Left forelimb (tissue), 1 donor: Measurements from ENCODE around the gene SMG7.
"Not testable (repeated sequence)": the region's sequence is repeated elsewhere in the genome, so short reads cannot be mapped to it uniquely, and the experiment has no call there.

Source experiments
- DNase-seq: peaks from one replicate; pipeline ENCODE4 v3.0.0-alpha.2; 2018; ENCODE audit warnings: low spot score

The SMG7 gene

DNA sequence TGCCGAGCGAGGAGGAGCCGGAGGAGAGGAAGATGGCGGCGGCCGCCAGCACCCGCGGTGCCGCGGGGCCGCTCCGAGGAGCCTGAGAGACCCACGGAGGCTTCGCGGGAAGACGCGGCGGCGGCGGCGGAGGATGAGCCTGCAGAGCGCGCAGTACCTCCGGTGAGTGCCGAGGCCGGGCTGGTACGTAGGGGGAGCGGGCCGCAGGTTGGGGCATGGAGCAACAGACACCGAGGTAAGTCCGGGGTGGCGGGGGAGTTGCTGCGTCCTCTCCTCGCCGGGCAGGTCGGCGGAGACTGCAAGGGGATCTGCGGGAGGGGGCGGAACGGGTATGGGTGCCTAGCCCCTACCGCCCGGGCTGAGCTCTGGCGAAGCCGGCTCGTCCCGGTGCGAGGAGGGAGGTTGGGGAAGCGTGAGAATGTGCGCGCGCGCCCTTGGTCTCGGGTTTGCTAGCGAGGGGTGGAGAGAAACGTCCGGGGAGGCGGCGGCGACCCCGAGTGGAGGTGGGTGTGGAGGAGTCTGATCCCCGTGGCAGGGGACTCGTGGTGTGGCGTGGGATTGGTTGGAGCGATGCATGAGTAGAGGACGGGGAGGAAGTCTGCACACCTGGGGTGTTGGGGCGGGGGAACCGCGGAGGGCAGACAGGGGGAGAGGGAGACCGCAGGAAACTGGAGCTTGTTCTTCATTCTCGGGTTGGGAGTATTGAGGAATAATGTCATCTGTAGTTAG is at the start of gene SMG7:
Gene SMG7, plus strand, starts transcription at position 12 of the 729 bp plus-strand sequence. Its CDS starts 122 bp downstream, at position 134.
- no peak for DNase-seq

- no peak for DNase-seq
These were observed 48.8 kb upstream of the SMG7 start for GRCh38 chr1:183423541-183423940.

DNA sequence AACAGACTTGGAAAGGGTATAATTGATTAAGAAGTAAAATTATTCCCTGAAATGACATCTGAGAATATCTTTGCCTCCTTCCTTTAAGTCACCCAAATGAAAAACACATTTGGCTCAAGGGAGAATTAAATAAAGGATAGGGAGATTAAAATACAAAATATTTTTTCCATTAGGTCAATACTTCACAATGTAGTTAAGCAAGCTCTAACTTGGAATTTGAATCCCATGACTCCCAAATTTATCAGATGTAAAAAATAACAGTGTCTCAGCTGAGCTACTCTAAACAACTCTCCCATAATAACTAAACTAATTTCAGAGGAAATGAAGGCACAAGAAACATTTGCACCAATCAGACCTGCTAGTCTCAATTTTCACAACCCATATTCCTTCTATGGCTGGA is 47.6 kb upstream of the SMG7 start:
- no peak for DNase-seq

DNA sequence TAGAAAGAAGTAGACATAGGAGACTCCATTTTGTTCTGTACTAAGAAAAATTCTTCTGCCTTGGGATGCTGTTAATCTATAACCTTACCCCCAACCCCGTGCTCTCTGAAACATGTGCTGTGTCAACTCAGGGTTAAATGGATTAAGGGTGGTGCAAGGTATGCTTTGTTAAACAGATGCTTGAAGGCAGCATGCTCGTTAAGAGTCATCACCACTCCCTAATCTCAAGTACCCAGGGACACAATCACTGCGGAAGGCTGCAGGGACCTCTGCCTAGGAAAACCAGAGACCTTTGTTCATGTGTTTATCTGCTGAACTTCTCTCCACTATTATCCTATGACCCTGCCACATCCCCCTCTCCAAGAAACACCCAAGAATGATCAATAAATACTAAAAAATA is 44.7 kb upstream of the SMG7 start:
- DNase-seq: not testable (repeated sequence)

DNA sequence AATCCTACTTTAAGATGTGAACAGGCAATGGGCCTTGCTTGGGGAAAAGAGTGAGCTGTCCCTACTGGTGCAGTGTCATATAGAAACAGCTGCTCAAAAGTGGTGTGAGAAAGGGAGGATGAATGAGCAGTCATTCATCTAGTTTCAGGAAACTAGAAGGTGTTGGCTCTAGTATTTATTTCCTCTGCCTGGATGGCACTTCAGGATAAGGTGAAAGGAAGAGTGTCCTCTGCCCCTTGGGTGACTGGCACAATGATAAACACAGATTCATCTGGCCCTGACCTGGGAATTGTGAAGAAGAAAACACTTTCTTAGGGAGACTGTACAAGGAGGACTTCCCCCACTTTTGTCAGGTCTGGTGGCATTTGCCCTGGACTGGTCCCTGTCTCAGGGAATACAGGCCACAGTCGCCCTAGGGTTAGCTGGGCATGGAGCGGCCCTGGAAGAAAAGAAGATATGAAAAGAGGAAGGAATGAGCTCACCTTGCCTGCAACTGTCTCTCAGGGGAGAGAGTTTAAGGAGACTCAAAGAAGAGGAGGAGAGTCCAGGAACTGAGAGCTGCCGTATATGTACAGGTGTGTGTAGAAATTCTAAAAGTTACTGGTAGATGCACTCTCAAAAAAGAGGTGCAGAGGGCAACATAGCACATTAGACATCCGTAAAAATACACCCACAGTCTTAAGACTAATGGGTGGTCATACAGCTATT is 40.3 kb upstream of the SMG7 start:
- DNase-seq: no peak

GRCh38 chr1:183432548-183432875 is 39.8 kb upstream of the SMG7 start:
- DNase-seq: no peak

DNA sequence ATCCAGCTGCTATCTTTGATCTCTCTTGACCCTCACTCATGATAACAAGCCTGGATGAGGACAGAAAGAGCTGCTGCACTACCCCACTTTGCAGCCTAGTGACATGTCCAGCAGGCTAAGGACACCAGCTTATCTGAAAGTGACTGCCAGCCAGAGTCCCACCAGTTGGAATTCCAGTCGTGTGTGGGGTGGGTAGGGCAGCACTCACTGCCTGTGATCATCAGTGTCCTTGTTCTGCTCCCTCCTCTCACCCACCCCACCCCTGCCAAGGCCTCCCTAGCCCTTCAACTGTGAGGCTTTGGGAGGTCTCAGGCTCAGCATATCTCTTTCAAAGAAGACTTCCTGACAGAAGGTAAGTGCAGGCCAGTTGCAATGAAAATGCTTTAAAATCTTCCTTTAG is 38.6 kb upstream of the SMG7 start:
- no peak for DNase-seq

DNA sequence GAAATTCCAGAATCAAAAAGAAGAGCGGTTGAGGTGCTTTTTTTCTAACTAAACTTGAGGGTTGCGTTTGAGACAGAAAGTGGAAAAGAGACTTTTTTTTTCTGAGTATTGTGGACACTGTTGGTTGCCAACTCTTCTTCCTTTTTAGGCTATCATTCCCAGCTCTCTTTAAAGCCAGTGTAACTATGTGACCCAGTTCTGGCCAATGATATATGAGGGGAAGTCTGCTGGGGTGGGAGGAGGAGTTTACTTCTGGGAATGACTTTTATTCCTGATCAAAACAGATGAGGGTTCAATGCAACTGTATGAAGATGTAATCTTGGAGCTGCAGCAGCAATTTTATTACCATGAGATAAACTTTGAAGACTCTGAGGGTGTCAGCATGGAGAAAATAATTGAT is 36.8 kb upstream of the SMG7 start:
- DNase-seq: no peak

DNA sequence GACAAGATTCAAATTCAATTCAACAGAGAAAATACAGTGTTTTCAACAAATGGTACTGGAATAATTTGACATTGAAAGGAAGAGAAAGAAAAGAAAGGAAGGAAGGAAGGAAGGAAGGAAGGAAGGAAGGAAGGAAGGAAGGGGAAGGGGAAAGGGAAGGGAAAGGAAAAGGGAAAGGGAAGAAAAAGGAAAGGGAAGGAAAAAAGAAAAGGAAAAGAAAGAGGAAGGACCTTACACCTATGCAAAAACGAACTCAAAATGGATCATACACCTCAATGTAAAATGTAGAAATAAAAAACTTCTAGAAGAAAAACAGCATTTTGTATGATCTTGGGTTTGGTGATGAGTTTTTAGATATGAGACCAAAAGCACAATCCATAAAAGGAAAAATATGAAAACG is 34.2 kb upstream of the SMG7 start:
- DNase-seq: no peak

DNA sequence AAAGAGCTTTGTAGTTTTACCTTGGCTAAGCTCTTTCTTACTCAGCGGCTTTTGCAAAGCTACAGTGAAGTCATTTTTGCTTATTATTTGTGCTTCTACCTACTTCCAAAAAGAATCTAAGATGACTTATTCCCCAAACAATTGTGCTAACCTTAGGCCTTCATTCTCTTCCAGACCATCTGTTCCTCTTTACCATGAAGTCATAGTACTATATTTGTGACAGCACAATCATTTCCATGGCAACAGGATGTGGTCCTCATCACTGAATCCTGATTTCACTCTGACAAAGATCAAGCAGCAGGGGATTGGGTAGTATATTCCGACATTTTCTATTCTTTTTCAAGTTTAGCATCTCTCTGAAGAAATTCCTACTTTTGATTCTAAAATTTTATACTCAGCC is 29.3 kb upstream of the SMG7 start:
- no peak for DNase-seq

- DNase-seq: no peak
These were observed 28.8 kb upstream of the SMG7 start for GRCh38 chr1:183443466-183443865.

DNA sequence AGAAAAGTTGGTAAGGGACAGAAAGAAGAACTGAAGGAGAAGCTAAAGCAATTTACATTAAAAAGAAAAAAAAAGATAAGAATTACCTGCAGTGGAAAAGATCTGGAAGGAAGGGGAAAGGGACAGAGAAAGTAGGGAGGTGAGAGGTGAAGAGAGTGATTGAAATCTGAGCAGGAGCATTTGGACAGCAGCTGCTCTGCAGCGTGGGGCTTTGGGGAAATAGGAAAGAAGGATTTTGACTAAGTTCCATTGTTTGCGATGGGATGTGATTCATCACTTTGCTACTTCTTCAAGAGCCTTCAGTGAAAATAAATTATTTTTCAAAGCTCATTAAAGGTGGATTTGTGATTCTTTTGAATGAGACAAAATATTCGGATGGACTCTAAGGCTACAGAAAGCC is 28.1 kb upstream of the SMG7 start:
- no peak for DNase-seq

GRCh38 chr1:183449223-183449770 is 23.0 kb upstream of the SMG7 start:
- no peak for DNase-seq

DNA sequence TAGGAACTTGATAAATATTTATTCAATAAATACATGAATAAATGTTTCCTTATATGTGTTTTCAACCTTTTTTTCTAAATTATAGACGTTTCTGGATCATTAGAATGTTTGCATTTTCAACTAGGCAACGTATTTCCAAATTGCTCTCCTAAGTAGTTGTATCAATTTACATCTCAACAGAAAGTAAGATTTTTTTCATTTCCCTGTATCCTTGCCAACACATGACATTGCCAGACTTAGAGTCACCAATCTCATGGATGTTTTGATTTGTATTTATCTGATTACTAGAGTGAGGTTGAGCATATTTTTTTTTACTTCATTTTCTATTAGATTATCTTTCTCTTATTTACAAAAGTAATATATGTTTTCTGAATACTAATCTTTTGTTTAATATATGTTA is 22.2 kb upstream of the SMG7 start:
- no peak for DNase-seq

DNA sequence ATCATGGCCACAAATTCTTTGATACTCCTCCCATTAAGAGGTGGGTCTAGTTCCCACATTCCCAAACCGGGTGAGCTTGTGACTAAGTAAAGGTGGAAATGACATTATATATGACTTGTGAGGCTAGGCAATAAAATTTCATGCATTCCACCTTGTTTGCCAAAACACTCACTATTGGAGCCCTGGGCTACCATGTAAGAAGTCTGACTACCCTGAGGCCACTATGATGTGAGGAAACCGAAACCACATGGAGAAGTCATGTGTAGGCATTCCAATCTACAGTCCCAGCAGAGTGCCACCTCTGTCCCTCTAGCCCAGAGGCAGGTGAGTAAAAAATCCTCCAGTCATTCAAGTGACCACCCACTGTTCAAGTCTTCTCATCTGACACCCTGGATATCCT is 17.9 kb upstream of the SMG7 start:
- no peak for DNase-seq

DNA sequence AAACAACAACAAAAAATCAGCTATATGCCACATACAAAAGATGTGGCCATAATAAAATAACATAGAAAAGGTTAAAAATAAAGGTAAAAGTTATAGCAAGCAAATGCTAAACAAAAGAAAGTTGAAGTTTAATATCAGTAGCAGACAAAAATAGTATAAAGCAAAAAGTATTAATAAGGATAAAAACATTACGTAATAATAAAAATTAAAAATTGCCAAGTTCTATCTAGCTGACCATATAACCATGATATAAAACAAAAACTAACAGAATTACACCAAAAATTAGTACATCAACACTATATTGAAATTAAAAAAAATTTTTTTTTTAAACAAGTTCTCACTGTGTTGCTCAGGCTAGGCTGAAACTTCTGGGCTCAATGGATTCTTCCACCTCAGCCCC is 15.5 kb upstream of the SMG7 start:
- no peak for DNase-seq

DNA sequence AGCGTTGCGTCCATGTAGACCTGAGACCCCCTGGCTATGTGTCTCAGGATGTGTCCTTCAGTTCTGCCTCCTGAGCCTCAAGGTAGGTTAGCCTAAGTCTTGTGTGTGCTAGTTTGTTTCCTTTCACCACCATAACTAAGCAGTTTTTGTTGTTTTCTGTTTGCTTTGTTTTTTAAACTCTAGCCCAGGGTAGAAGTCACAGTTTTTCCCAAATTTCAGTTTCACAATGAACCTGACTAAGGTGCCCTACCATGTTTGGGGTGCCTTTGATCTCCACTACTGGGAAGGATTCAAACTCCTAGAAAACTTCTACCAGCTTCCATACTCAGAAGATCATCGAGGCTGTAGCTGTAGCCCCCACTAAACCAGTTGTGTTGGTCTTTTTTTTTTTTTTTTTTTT is 14.8 kb upstream of the SMG7 start:
- DNase-seq: no peak

DNA sequence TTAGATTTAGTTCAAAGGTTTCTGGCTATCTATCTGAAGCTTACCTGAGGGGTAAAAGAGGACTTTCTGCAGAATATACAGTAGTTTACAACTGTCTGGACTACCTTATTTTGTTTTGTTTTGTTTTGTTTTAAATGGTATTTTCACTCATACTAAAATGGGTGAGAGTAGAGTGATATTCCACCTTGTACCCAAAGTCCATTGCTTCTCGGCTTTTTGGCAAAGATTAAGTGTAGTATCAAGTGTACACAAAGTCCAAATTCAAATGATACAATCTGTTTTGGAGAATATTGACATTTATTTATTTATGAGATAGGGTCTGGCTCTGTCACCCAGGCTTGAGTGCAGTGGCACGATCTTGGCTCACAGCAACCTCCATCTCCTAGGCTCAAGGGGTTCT is 11.7 kb upstream of the SMG7 start:
- DNase-seq: no peak

- DNase-seq: no peak
These were observed 10.9 kb upstream of the SMG7 start for GRCh38 chr1:183461350-183461749.

DNA sequence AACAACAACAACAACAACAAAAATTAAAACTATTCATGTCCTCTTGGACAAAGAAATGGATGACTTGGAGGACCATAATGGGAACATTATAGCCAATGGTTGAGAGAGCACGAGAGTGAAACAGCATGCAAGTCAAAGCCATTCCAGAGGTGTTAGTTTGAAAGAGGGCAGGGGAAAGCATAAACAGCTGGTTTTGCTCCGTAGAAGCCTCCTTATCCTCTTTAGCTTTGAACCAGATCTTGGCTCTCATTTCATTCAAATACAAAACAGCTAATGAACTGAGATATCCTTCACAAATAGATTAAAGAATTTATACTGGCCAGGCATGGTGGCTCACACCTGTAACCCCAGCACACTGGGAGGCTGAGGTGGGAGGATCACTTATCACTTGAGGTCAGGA is 8.7 kb upstream of the SMG7 start:
- DNase-seq: no peak

GRCh38 chr1:183466781-183467180 is 5.5 kb upstream of the SMG7 start:
- DNase-seq: no peak

DNA sequence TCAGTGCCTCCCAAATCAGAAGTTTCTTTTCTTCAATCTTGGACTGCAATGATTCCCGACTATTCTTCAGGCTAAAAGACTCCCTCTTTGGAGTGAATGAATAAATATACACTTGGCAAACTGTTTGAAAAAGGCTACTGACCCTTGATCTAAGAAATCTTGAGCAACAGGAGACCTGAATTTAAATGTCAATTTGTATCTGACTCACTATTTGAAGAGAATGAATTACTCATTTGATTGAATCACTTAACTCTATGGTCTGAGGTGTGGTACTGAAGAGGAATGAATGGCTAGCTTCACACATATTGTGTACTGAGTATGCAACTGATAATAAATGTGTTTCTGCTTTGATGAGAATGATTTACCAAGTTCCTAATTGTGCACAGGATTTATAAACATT is 4.6 kb upstream of the SMG7 start:
- DNase-seq: no peak

GRCh38 chr1:183470147-183470960 is 1.9 kb upstream of the SMG7 start:
- DNase-seq: peak; percentile 75
